Left ventricle myocardium inferior (tissue), 1 donor: Measurements from ENCODE around the gene MRPL47. TPM values are rescaled to one million over a fixed set of nuclear protein-coding genes. Genes with fewer than 3 reads are reported as not detected.

Experiments
- DNase-seq: peaks from one replicate; pipeline ENCODE4 v3.0.0-alpha.2; 2020
- H3K27ac ChIP-seq: fragments of 200-600 bp; replicated peaks from 2 replicates; pipeline ENCODE4 v1.8.0; 2021
- H3K27me3 ChIP-seq: fragments of 200-600 bp; 2 replicates; pipeline ENCODE4 v1.8.0; 2021; ENCODE audit warnings: low read depth
- H3K36me3 ChIP-seq: fragments of 200-600 bp; 2 replicates; pipeline ENCODE4 v1.8.0; 2021
- H3K4me1 ChIP-seq: fragments of 200-600 bp; 2 replicates; pipeline ENCODE4 v1.8.0; 2021
- H3K4me3 ChIP-seq: fragments of 200-600 bp; 2 replicates; pipeline ENCODE4 v1.8.0; 2021; ENCODE audit warnings: mild to moderate bottlenecking, moderate library complexity
- H3K9me3 ChIP-seq: fragments of 200-600 bp; replicated peaks from 2 replicates; pipeline ENCODE4 v1.8.0; 2021
- CTCF ChIP-seq: fragments of 200-600 bp; IDR thresholded peaks from 2 replicates; pipeline ENCODE4 v1.8.0; 2021; ENCODE audit warnings: antibody characterized with exemption, mild to moderate bottlenecking, borderline replicate concordance
- intact Hi-C: fragments of 100-400 bp; cut with micrococcal nuclease; formaldehyde crosslinking; loops from one replicate; pipeline ENCODE4 v1.11.0; 2022
- long read RNA-seq: library from polyadenylated mRNA; unstranded; transcript quantifications from one replicate; pipeline ENCODE4 v2.0.0, GENCODE V29; 2021
- total RNA-seq: library from RNA; stranded (reverse); fragmentation: NEBNext Ultra II Directional; extraction: Animal tissue kit (Norgen Biotek cat#: 25700); gene quantifications from one replicate; pipeline ENCODE4 v1.2.1, GENCODE V29; 2021
- donor health status: DM: no; HTN: yes; CAD: no; lungs with severe emphysema.

Gene MRPL47
- total RNA-seq, result 45.1 TPM
- long read RNA-seq, transcript MRPL47-203 (7 exons, 1,370 nt), result major isoform, 31 of 41 reads
- long read RNA-seq, partial matches to known transcripts, result 3 of 41 reads
- long read RNA-seq, other reads (novel, unspliced or antisense), result 4 of 41 reads

GRCh38 chr3:179604321-179605078 is at the start of gene MRPL47, which contains the start of gene NDUFB5:
Gene MRPL47 (minus strand): TSS chr3:179604638. CDS start chr3:179604624, 14 bp downstream.
Gene NDUFB5 (plus strand): TSS chr3:179604794. CDS start chr3:179604816, 22 bp downstream.
- peak; percentile 93 for DNase-seq
- Histone ChIP-seq H3K4me3 (peak within 1 kb of the TSS; percentile 75), H3K9me3 (no peaks in the 10 kb centered on the region), H3K27ac (peak within 1 kb of the TSS; percentile 93), H3K4me1 (peaks cover 69% of the 10 kb centered on the region), H3K27me3 (no peaks in the 10 kb centered on the region), H3K36me3 (peaks cover 52% of the 10 kb centered on the region)
- no peak for TF ChIP-seq CTCF
- intact Hi-C loops, result no loop called here

- Histone ChIP-seq H3K36me3 (no peaks in the 10 kb centered on the region), H3K27ac (peak overlapping the region; percentile 98), H3K4me3 (peak overlapping the region; percentile 91), H3K9me3 (no peaks in the 10 kb centered on the region), H3K4me1 (peaks cover 54% of the 10 kb centered on the region), H3K27me3 (no peaks in the 10 kb centered on the region)
- DNase-seq, result peak; percentile 78
- intact Hi-C loops, result loop anchor here (5.0 kb wide), 1 partner anchor 119 kb away; no protein-coding TSS in a partner anchor
- no peak for TF ChIP-seq CTCF
These were observed 48.8 kb upstream of the MRPL47 start for GRCh38 chr3:179653096-179653797.

- Histone ChIP-seq H3K4me3 (peak within 1 kb of the TSS; percentile 91), H3K36me3 (no peaks in the 10 kb centered on the region), H3K9me3 (no peaks in the 10 kb centered on the region), H3K27ac (peak within 1 kb of the TSS; percentile 98), H3K4me1 (peaks cover 49% of the 10 kb centered on the region), H3K27me3 (no peaks in the 10 kb centered on the region)
- intact Hi-C loops, result loop anchor here (5.0 kb wide), 1 partner anchor 120 kb away; no protein-coding TSS in a partner anchor
- TF ChIP-seq CTCF, result no peak
- DNase-seq, result peak; percentile 74
These were observed 48.1 kb upstream of the MRPL47 start, which contains the start of gene USP13 for GRCh38 chr3:179652447-179653095. Gene USP13 (plus strand): TSS chr3:179653040. CDS start chr3:179653226, 186 bp downstream.

- H3K36me3 ChIP-seq, result no peaks in the 10 kb centered on the region
- no peaks in the 10 kb centered on the region for H3K27me3 ChIP-seq
- no peaks in the 10 kb centered on the region for H3K9me3 ChIP-seq
- H3K4me1 ChIP-seq, result peaks cover 42% of the 10 kb centered on the region
- intact Hi-C loops, result loop anchor here (5.0 kb wide), 1 partner anchor 120 kb away; no protein-coding TSS in a partner anchor
- DNase-seq, result no peak
- TF ChIP-seq CTCF, result no peak
- peak overlapping the region; percentile 91 for H3K4me3 ChIP-seq
- peak overlapping the region; percentile 98 for H3K27ac ChIP-seq
These were observed 47.4 kb upstream of the MRPL47 start for GRCh38 chr3:179651687-179652446.
